ENCODE measurements around the gene NPEPPS. TPM values are rescaled to one million over a fixed set of nuclear protein-coding genes. Genes with fewer than 3 reads are reported as not detected.
"Not testable (repeated sequence)": the region's sequence is repeated elsewhere in the genome, so short reads cannot be mapped to it uniquely, and the experiment has no call there.

NPEPPS gene, protein sequence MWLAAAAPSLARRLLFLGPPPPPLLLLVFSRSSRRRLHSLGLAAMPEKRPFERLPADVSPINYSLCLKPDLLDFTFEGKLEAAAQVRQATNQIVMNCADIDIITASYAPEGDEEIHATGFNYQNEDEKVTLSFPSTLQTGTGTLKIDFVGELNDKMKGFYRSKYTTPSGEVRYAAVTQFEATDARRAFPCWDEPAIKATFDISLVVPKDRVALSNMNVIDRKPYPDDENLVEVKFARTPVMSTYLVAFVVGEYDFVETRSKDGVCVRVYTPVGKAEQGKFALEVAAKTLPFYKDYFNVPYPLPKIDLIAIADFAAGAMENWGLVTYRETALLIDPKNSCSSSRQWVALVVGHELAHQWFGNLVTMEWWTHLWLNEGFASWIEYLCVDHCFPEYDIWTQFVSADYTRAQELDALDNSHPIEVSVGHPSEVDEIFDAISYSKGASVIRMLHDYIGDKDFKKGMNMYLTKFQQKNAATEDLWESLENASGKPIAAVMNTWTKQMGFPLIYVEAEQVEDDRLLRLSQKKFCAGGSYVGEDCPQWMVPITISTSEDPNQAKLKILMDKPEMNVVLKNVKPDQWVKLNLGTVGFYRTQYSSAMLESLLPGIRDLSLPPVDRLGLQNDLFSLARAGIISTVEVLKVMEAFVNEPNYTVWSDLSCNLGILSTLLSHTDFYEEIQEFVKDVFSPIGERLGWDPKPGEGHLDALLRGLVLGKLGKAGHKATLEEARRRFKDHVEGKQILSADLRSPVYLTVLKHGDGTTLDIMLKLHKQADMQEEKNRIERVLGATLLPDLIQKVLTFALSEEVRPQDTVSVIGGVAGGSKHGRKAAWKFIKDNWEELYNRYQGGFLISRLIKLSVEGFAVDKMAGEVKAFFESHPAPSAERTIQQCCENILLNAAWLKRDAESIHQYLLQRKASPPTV
- 10 to 100 TPM; 77.3 to 80.7 TPM for total RNA-seq
- 54.5 TPM for polyA plus RNA-seq (2013, experiment 1 of 2)
- 69.4 TPM for polyA plus RNA-seq (2013, experiment 2 of 2)
- 45.3 to 133 (median 84.4) reads per million in 172 experiments for total RNA-seq

GRCh38 chr17:47530557-47531232 lies at the start of gene NPEPPS:
NPEPPS (plus strand) TSS chr17:47531108; CDS start chr17:47531301, 193 bp downstream.
- DNase-seq, result peak; percentile 83 to 95 (median 90)
- H3K9me3 ChIP-seq (ENCODE audit: control insufficient read depth in 1 of 2, insufficient read depth in 1 of 2, low read length in 2 of 2); H3K9me3 Mint-ChIP-seq; H3K27me3 Mint-ChIP-seq; POLR2A ChIA-PET; CTCF ChIA-PET; H3K27ac ChIP-seq (ENCODE audit: low read depth in 1 of 2, low read length in 2 of 2); H3K36me3 Mint-ChIP-seq (ENCODE audit: low read depth); H3K36me3 ChIP-seq (ENCODE audit: insufficient read depth, low read length); H3K27me3 ChIP-seq (ENCODE audit: control insufficient read depth in 1 of 2, insufficient read depth in 2 of 2, low read length in 2 of 2); H3K4me1 ChIP-seq (ENCODE audit: insufficient read depth, low read length): not testable (repeated sequence)
- intact Hi-C loops (cut with DNase I, micrococcal nuclease), result loop anchor here in 1 of 2 experiments (5.0 kb wide), 1 partner anchor 38 kb away; no protein-coding TSS in a partner anchor
- ATAC-seq (ENCODE audit: poor library complexity), result peak; percentile 85
- H3K4me1 Mint-ChIP-seq (ENCODE audit: low read depth), result peaks cover 12% of the 10 kb centered on the region
- H3K27ac Mint-ChIP-seq, result peak within 1 kb of the TSS; percentile 89
- H3K4me3 Mint-ChIP-seq, result peak within 1 kb of the TSS; percentile 95
- peak within 1 kb of the TSS; percentile 62 for H3K4me3 ChIP-seq (ENCODE audit: low read length)

DNA sequence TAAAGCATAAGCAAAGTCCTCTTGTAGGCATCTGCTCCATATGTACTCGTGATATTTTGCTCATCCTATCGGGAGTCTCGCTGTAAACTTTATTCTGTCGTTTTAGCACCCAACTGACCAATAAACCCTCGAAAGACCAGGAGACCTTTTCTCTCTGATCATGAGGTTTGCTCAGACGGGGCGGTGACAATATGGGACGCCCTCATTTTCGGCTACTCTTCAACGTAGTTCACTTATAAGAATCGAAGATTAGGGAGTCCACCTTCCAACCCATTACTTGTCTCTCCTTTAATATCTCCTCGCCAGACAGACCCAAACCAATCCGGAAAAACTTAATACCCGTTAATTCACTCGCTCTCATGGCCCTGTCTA lies 39.1 kb upstream of the NPEPPS start:
- Mint-ChIP-seq H3K36me3 (ENCODE audit: low read depth) (peaks cover 12% of the 10 kb centered on the region), H3K4me3 (peak overlapping the region; percentile 95), H3K27ac (peak overlapping the region; percentile 96)
- peak in 2 of 14 experiments; percentile 17 to 19 for DNase-seq
- ATAC-seq (ENCODE audit: poor library complexity); CTCF ChIA-PET; H3K36me3 ChIP-seq (ENCODE audit: insufficient read depth, low read length); H3K27me3 Mint-ChIP-seq; POLR2A ChIA-PET; H3K27me3 ChIP-seq (ENCODE audit: control insufficient read depth in 1 of 2, insufficient read depth in 2 of 2, low read length in 2 of 2); H3K4me1 Mint-ChIP-seq (ENCODE audit: low read depth); H3K9me3 ChIP-seq (ENCODE audit: control insufficient read depth in 1 of 2, insufficient read depth in 1 of 2, low read length in 2 of 2); H3K9me3 Mint-ChIP-seq: not testable (repeated sequence)
- intact Hi-C loops (cut with DNase I, micrococcal nuclease), result loop anchor here in 1 of 2 experiments (5.0 kb wide), 1 partner anchor 40 kb away; the partner anchor contains the start of gene NPEPPS
- peak overlapping the region; percentile 59 for H3K4me3 ChIP-seq (ENCODE audit: low read length)
- H3K27ac ChIP-seq (ENCODE audit: low read depth in 1 of 2, low read length in 2 of 2), result peak overlapping the region in 1 of 2 donors; percentile 70
- H3K4me1 ChIP-seq (ENCODE audit: insufficient read depth, low read length), result peaks cover 16% of the 10 kb centered on the region

DNA sequence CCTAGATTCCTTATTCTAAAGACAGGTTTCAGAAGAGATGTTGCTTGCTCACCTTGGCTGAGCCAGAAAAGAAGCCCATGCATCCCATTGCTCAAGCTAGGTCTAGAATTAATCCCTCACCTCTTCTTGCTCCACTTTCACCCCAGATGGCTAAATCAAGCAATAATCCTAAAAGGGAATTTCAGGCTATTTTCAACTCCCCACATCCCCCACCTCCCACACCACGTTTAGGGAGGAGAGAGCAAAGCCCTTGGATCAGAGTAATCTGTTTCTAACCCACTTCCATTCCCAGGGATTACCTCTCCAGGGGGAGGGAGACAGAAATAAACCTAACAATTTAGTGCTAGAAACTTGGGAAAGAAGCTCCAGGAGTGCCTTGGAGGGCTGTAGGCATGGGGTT lies 31.8 kb upstream of the NPEPPS start:
- H3K4me3 ChIP-seq (ENCODE audit: low read length); H3K9me3 Mint-ChIP-seq; H3K27ac Mint-ChIP-seq; DNase-seq; H3K27me3 ChIP-seq (ENCODE audit: control insufficient read depth in 1 of 2, insufficient read depth in 2 of 2, low read length in 2 of 2); H3K9me3 ChIP-seq (ENCODE audit: control insufficient read depth in 1 of 2, insufficient read depth in 1 of 2, low read length in 2 of 2); H3K4me1 Mint-ChIP-seq (ENCODE audit: low read depth); CTCF ChIA-PET; POLR2A ChIA-PET; H3K4me3 Mint-ChIP-seq; H3K27ac ChIP-seq (ENCODE audit: low read depth in 1 of 2, low read length in 2 of 2); H3K36me3 Mint-ChIP-seq (ENCODE audit: low read depth); ATAC-seq (ENCODE audit: poor library complexity); H3K4me1 ChIP-seq (ENCODE audit: insufficient read depth, low read length); intact Hi-C loops (cut with DNase I, micrococcal nuclease); H3K36me3 ChIP-seq (ENCODE audit: insufficient read depth, low read length); H3K27me3 Mint-ChIP-seq: not testable (repeated sequence)

GRCh38 chr17:47499494-47499893 lies 31.4 kb upstream of the NPEPPS start:
- ATAC-seq (ENCODE audit: poor library complexity); H3K27me3 Mint-ChIP-seq; H3K4me1 Mint-ChIP-seq (ENCODE audit: low read depth); H3K36me3 Mint-ChIP-seq (ENCODE audit: low read depth); intact Hi-C loops (cut with DNase I, micrococcal nuclease); POLR2A ChIA-PET; CTCF ChIA-PET; DNase-seq; H3K4me3 ChIP-seq (ENCODE audit: low read length); H3K4me1 ChIP-seq (ENCODE audit: insufficient read depth, low read length); H3K27ac ChIP-seq (ENCODE audit: low read depth in 1 of 2, low read length in 2 of 2); H3K27me3 ChIP-seq (ENCODE audit: control insufficient read depth in 1 of 2, insufficient read depth in 2 of 2, low read length in 2 of 2); H3K36me3 ChIP-seq (ENCODE audit: insufficient read depth, low read length); H3K27ac Mint-ChIP-seq; H3K4me3 Mint-ChIP-seq; H3K9me3 Mint-ChIP-seq; H3K9me3 ChIP-seq (ENCODE audit: control insufficient read depth in 1 of 2, insufficient read depth in 1 of 2, low read length in 2 of 2): not testable (repeated sequence)

GRCh38 chr17:47500620-47501019 lies 30.3 kb upstream of the NPEPPS start:
- DNase-seq; H3K36me3 Mint-ChIP-seq (ENCODE audit: low read depth); H3K4me3 Mint-ChIP-seq; H3K27ac Mint-ChIP-seq; H3K9me3 ChIP-seq (ENCODE audit: control insufficient read depth in 1 of 2, insufficient read depth in 1 of 2, low read length in 2 of 2); H3K36me3 ChIP-seq (ENCODE audit: insufficient read depth, low read length); H3K27ac ChIP-seq (ENCODE audit: low read depth in 1 of 2, low read length in 2 of 2); H3K4me3 ChIP-seq (ENCODE audit: low read length); H3K27me3 ChIP-seq (ENCODE audit: control insufficient read depth in 1 of 2, insufficient read depth in 2 of 2, low read length in 2 of 2); H3K9me3 Mint-ChIP-seq; CTCF ChIA-PET; H3K27me3 Mint-ChIP-seq; intact Hi-C loops (cut with DNase I, micrococcal nuclease); H3K4me1 Mint-ChIP-seq (ENCODE audit: low read depth); POLR2A ChIA-PET; H3K4me1 ChIP-seq (ENCODE audit: insufficient read depth, low read length): not testable (repeated sequence)
- ATAC-seq (ENCODE audit: poor library complexity), result peak; percentile 32

- intact Hi-C loops (cut with DNase I, micrococcal nuclease); H3K4me3 ChIP-seq (ENCODE audit: low read length); H3K4me1 Mint-ChIP-seq (ENCODE audit: low read depth); H3K9me3 Mint-ChIP-seq; H3K36me3 ChIP-seq (ENCODE audit: insufficient read depth, low read length); H3K9me3 ChIP-seq (ENCODE audit: control insufficient read depth in 1 of 2, insufficient read depth in 1 of 2, low read length in 2 of 2); CTCF ChIA-PET; H3K27me3 ChIP-seq (ENCODE audit: control insufficient read depth in 1 of 2, insufficient read depth in 2 of 2, low read length in 2 of 2); POLR2A ChIA-PET; H3K27ac ChIP-seq (ENCODE audit: low read depth in 1 of 2, low read length in 2 of 2); H3K4me3 Mint-ChIP-seq; H3K4me1 ChIP-seq (ENCODE audit: insufficient read depth, low read length); H3K27me3 Mint-ChIP-seq; H3K36me3 Mint-ChIP-seq (ENCODE audit: low read depth): not testable (repeated sequence)
- DNase-seq (peak in 2 of 14 experiments; percentile 4 to 13), ATAC-seq (ENCODE audit: poor library complexity) (peak; percentile 85)
- peak overlapping the region; percentile 36 for H3K27ac Mint-ChIP-seq
These were observed 28.7 kb upstream of the NPEPPS start for GRCh38 chr17:47502122-47502731.

Data from CD4-positive, alpha-beta T cell (primary cell).